Psoas muscle (tissue), 8 donors: ENCODE data around the gene TSPAN9. TPM values are rescaled to one million over a fixed set of nuclear protein-coding genes. Genes with fewer than 3 reads are reported as not detected.

Source experiments
- ATAC-seq, 4 donors: fragments of 200-7000 bp; cut with Tn5 transposase; one replicate each; pipeline ENCODE4 v1.9.1; 2020; ENCODE audit warnings: moderate library complexity in 3 of 4, mild to moderate bottlenecking in 2 of 4
- DNase-seq, 2 donors: peaks; one replicate each; pipeline ENCODE4 v3.0.0-alpha.2; 2020
- H3K27ac ChIP-seq: fragments of 200-600 bp; one replicate; pipeline ENCODE4 v1.8.0; 2022
- H3K27me3 ChIP-seq, 3 donors: fragments of 200-600 bp in 1 of 3; one replicate each; pipeline versions ENCODE4 v1.6.1 to v1.8.0; 2013 to 2022; ENCODE audit warnings: low read length in 2 of 3, mild to moderate bottlenecking in 2 of 3, moderate library complexity in 1 of 3; ENCODE audit not compliant: insufficient read depth in 3 of 3
- H3K36me3 ChIP-seq, 2 donors: fragments of 200-600 bp in 1 of 2; one replicate each; pipeline versions ENCODE4 v1.6.1 to v1.8.0; 2013 to 2022; ENCODE audit warnings: low read depth in 1 of 2, mild to moderate bottlenecking in 1 of 2, moderate library complexity in 1 of 2; ENCODE audit not compliant: insufficient read depth in 1 of 2
- H3K4me1 ChIP-seq: fragments of 200-600 bp; one replicate; pipeline ENCODE4 v1.8.0; 2022
- H3K4me3 ChIP-seq: fragments of 200-600 bp; one replicate; pipeline ENCODE4 v1.8.0; 2022; ENCODE audit warnings: mild to moderate bottlenecking
- H3K9me3 ChIP-seq: fragments of 200-600 bp; one replicate; pipeline ENCODE4 v1.8.0; 2022
- WGBS, 3 donors: extraction: QIAGEN DNeasy Blood & Tissue Kit; methylation state at CpG; one replicate each; pipeline versions ENCODE4 v1.1.6 to v1.1.7; 2013; 5-methylcytosine and 5-hydroxymethylcytosine counted together
- intact Hi-C, 2 donors: fragments of 100-400 bp; cut with DNase I; formaldehyde crosslinking; loops; one replicate each; pipeline versions ENCODE4 v1.11.0 to v1.14.2; 2022
- polyA plus RNA-seq, 3 donors: library from polyadenylated mRNA; stranded (reverse); fragments of 200-250 nt; gene quantifications; one replicate each; pipeline ENCODE4 v1.2.3, GENCODE V29; 2013
- total RNA-seq, 4 donors: library from RNA; stranded (reverse); fragmentation: NEBNext Ultra II Directional in 2 of 4; extraction: Animal tissue kit (Norgen Biotek cat#: 25700) in 2 of 4; gene quantifications; one replicate each; pipeline versions ENCODE4 v1.2.1 to v1.2.4, GENCODE V29; 2021 to 2023
- TF ChIP-seq, protein P1 (sequence below): fragments of 200-600 bp; IDR thresholded peaks from one replicate; pipeline ENCODE4 v1.8.0; 2022; ENCODE audit warnings: antibody characterized with exemption
- donor health status: healthy with polysubstance abuse.
- donor health status: DM: no; HTN: no; CAD: no; lungs with moderate emphysema.
- donor health status: Bipolar disorder and iron deficiency.
- donor health status: healthy.
- donor health status: DM: yes; HTN: yes; CAD: no.
- donor health status: DM: no; HTN: no; CAD: no.
- donor health status: DM: no; HTN: no; CAD: no.
- donor health status: DM: yes; HTN: yes; CAD: no.

Gene TSPAN9
- total and polyA plus RNA-seq, 7 donors = 6.4 to 28.0 (median 11.6) TPM

DNA sequence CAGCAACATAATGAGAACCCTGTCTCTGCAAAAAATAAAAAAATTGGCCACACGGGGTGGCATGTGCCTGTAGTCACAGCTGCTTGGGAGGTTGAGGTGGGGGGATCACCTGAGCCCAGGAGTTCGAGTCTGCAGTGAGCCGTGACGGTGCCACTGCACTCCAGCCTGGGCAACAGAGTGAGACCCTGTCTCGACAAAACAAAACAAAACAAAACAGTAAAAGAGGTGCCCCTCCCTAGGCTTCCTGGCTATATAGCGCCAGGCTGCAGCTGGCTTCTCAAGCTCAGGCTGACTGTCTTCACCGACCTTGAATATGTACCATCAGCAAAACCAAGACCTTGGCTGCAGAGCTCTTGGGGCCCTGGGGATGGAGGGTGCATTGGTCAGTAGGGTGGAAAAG is 29.4 kb downstream of the TSPAN9 start:
- DNase-seq (no peak), ATAC-seq (no peak)
- Histone ChIP-seq H3K27ac (no peak overlapping the region), H3K9me3 (no peaks in the 10 kb centered on the region), H3K4me3 (no peak overlapping the region), H3K27me3 (no peaks in the 10 kb centered on the region), H3K36me3 (no peaks in the 10 kb centered on the region), H3K4me1 (peaks cover 6% of the 10 kb centered on the region)
- TF ChIP-seq, protein P1, sequence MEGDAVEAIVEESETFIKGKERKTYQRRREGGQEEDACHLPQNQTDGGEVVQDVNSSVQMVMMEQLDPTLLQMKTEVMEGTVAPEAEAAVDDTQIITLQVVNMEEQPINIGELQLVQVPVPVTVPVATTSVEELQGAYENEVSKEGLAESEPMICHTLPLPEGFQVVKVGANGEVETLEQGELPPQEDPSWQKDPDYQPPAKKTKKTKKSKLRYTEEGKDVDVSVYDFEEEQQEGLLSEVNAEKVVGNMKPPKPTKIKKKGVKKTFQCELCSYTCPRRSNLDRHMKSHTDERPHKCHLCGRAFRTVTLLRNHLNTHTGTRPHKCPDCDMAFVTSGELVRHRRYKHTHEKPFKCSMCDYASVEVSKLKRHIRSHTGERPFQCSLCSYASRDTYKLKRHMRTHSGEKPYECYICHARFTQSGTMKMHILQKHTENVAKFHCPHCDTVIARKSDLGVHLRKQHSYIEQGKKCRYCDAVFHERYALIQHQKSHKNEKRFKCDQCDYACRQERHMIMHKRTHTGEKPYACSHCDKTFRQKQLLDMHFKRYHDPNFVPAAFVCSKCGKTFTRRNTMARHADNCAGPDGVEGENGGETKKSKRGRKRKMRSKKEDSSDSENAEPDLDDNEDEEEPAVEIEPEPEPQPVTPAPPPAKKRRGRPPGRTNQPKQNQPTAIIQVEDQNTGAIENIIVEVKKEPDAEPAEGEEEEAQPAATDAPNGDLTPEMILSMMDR = no peak
- intact Hi-C loops = no loop called here
- WGBS, 3 donors = 66 to 68% (median 67%) methylated on average over 7 of the region's 7 CpGs

DNA sequence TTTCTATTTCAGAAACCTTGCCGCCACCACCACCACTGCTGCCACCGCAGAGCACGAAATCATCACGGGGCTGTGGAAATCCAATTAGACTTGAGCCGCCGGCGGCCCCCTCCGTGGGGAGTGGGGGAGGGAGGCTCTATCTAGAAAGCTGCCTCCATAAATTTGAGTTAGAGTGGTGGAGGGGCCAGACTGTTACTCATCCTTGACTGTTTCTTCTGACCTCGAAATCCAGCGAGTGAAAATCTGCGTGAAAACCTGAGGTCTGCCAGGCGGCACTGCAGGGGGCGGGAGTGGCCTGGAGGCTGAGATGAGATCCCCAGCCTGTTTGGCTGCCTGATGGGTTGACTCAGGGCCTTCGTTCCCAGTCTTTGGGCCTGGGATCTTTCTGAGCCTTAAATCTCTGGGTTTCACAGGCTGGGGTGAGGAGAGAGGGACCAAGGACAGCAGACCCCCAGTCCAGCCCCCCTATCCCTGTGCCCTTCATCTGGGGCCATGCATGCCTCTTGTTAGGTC is 29.9 kb downstream of the TSPAN9 start:
- H3K4me3 ChIP-seq = no peak overlapping the region
- H3K9me3 ChIP-seq = no peaks in the 10 kb centered on the region
- H3K27ac ChIP-seq = no peak overlapping the region
- intact Hi-C loops = no loop called here
- WGBS, 3 donors = 62 to 69% (median 64%) methylated on average over 14 of the region's 14 CpGs
- peaks cover 3% of the 10 kb centered on the region for H3K4me1 ChIP-seq
- no peaks in the 10 kb centered on the region for H3K27me3 ChIP-seq
- ATAC-seq (no peak), DNase-seq (no peak)
- peaks cover 0 to under 1% of the 10 kb centered on the region in 2 donors for H3K36me3 ChIP-seq
- TF ChIP-seq, protein P1 = no peak

DNA sequence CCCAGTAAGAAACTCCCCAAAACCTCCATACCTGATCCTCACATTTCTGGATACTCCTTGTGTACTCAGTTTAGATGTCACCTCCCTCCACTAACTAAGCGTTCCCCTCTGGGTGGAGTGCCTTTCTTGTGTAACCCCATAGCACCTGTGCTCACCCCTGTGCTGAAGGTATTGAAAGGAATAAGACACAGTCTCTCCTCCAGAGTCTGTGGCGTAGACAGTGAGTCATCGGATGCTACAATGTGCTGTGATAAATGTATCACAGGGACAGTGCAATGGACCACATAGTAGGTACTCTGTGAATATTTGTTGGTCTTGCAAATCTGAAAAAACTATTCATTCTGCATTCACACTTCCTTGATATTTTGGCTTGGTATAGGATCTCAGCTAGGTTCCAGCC is 30.8 kb downstream of the TSPAN9 start:
- Histone ChIP-seq H3K27ac (no peak overlapping the region), H3K9me3 (no peaks in the 10 kb centered on the region), H3K4me3 (no peak overlapping the region), H3K36me3 (peaks cover 0 to 3% of the 10 kb centered on the region in 2 donors), H3K4me1 (peaks cover 3% of the 10 kb centered on the region), H3K27me3 (no peaks in the 10 kb centered on the region)
- intact Hi-C loops = no loop called here
- ATAC-seq = no peak
- DNase-seq = no peak
- TF ChIP-seq, protein P1 = no peak
- WGBS, 3 donors = 96 to 99% (median 97%) methylated on average over 3 of the region's 3 CpGs

DNA sequence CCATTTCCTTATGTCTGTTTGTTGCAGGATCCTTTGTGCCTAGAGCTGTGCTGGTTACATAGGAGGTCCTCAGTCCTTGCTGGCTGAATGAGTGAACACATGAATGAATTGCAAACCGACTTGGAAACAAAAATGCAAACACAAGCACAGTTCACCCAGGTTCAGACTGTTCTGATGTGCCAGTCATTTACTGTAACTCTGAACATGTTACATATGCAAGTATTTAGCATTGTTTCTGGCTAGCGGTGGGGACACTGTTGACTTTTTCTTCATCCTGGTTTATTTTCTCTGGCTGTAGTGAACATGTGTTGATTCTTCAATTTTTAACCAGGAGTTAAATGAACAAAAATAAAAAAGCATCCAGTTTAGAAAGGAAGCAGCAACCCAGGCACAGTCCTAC is 33.4 kb downstream of the TSPAN9 start:
- DNase-seq = no peak
- TF ChIP-seq, protein P1 = no peak
- Histone ChIP-seq H3K36me3 (peaks cover 0 to 3% of the 10 kb centered on the region in 2 donors), H3K4me1 (no peaks in the 10 kb centered on the region), H3K27ac (no peak overlapping the region), H3K27me3 (no peaks in the 10 kb centered on the region), H3K4me3 (no peak overlapping the region), H3K9me3 (no peaks in the 10 kb centered on the region)
- no peak for ATAC-seq
- intact Hi-C loops = no loop called here
- 81 to 88% (median 83%) methylated on average over 2 of the region's 2 CpGs for WGBS, 3 donors
